Activated CD4-positive, CD25-positive, alpha-beta regulatory T cell (primary cell): ENCODE results near the gene FAM162B.
"Not testable (repeated sequence)": the region's sequence is repeated elsewhere in the genome, so short reads cannot be mapped to it uniquely, and the experiment has no call there.

ENCODE experiments used
- DNase-seq, 4 experiments: peaks; one replicate each; lab custom pipeline; 2025; lab: John Stamatoyannopoulos, UW

FAM162B gene

GRCh38 chr6:116764961-116765841, at the start of gene FAM162B:
FAM162B (minus strand) TSS chr6:116765719; CDS start chr6:116765576, 143 bp downstream.
- no peak for DNase-seq

DNA sequence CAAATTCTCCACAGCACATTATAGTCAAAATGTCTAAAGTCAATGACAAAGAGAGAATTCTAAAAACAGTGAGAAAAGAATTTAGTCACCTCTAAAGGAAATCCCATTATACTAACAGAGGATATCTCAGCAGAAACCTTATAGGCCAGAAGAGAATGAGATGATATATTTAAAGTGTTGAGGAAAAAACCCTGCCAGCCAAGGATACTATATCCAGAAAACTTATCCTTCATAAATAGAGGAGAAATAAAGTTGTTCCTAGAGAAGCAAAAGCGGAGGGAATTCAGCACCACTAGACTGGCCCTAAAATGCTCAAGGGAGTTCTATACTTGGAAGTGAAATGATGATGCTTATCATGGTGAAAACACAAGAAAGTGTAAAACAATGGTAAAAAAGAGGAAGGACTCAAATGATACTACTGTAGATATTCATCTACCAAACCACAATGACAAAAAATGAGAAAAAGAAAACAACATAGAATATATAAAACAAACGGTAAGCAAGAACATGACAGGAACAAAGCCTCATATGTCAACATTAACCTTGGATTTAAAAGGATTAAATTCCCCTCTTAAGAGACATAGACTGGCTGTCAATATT, 46.6 kb upstream of the FAM162B start:
- no peak for DNase-seq

GRCh38 chr6:116801971-116802370, 36.5 kb upstream of the FAM162B start:
- no peak for DNase-seq

GRCh38 chr6:116799945-116800344, 34.4 kb upstream of the FAM162B start:
- no peak for DNase-seq

DNA sequence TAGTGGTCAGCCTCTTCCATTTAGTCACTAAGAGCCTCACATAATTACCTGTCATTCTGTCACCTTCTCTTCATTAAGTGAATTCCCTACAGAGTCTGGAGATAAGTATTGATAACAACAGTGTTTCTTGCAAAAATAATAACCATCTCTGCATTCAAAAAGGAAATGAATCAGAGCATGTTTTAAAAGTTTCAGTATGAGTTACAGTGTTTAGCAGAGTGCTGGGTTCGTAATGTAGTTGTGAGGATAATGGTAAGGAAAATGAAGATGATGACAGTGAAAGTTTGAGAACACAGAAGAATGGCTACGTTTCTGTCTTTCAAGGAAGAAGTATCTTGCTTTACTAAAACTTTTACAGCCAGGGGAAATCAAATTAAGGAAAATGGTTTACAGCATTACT, 32.1 kb upstream of the FAM162B start:
- DNase-seq = no peak

DNA sequence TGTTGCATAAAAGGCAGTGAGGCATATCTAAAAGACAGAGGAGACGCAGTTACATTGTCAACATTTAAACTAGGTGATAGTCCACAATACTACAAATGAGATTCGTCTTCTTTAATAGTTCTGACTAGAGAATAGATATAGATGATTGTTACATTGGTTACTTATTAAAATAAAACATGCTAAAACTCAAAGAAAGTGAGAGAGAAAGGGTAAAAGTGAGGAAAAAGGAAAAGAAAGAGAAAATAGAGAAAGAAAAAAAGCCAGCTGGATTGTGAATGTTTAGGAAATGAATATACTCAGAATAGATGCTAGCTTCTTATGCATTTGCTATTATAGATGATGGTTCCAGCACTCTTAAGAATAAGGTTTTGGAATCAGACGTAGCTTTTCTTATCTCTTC, 27.7 kb upstream of the FAM162B start:
- DNase-seq = no peak

DNA sequence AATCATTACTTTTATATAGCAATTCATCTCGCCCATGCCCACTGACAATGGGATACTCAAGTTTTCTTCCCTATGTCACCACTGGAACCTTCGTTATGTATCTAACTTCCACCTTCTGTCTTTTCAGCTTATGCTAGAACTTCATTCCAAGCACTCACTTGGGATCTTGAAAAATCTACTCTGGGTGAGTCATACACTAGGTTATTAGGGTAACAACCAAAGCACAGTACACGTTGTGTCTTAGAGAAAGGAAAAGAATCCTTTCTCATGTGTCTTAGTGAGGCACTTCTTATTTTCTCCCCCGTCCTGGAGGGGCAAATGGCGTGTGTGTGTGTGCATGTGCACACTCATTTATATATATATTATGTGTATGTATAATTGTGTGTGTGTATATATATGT, 18.3 kb upstream of the FAM162B start:
- no peak for DNase-seq

DNA sequence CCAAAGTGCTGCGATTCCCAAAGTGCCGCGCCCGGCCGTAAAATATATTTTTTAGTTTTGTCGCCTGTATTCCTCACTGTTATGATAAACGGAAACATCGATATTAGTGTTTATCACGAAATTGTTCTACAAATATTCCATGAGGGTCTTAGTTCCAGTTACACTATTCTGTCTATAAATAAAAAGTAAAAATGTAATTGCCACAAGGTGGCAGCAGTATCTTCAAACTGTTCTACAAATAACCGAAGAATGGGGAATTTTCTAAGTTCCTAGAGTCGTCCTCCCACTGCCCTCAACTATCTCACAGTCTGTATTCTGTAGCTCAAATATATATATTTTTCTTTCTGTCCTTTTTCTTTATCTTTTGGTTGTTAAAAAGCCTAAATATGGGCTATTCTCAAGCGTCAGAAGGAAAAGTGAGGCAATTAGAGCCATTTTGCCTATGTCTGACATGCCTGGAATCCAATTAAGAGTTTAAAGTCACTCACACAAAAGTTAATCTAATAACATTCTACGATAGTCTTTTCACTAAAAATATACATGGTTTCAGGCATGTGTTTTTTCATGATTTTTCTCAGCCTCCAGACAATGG, 14.2 kb upstream of the FAM162B start:
- no peak for DNase-seq

GRCh38 chr6:116773886-116774285, 8.4 kb upstream of the FAM162B start:
- DNase-seq = no peak

DNA sequence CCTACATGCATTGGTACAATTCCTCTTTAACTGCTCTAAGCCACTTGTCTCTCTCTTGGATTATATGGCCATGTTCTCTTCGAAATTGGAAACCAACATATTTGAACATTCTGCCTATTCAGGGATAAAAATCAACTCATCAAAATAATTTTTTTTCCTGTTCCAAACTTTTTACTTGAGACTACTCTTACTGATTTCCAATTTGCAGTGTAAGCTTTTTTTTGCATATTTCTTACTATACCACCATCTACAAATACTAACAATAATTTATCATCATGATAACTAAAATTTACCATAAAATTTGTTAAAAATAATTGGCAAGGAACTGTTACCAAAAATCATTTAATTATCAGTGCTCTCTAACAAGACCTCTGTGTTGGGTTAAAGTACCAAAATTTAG, 6.9 kb upstream of the FAM162B start:
- DNase-seq = no peak

GRCh38 chr6:116767715-116768114, 2.2 kb upstream of the FAM162B start:
- no peak for DNase-seq

DNA sequence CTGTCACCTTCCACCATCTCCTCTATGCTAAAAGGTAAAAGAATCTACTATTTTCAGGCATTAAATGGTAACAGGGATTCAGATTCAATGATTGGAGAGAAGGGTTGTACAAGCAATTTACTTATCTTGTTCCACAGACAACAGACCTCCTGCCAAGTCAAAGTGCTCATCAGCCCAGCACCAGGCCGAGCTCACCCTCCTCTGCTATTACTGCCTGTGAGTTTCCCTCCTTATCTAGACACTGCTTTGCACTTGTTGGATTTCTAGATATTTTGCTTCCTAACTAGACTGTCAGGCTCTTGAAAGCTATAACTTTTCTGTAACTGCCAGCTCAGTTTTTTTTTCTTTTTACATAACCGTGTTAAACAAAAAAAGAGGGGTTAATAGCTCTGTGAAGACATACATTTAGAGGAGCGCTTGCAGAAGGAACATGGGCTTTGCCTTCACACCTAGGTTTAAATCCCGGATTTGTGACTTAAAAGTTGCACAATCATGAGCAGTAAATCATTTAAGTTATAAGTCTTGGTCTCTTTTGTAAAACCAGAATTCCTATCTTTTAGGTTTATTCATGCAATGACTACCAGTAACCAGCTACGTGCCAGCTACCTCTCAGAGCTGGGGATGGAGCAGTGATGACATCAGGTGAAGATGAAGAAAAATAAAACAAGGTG, 1.1 kb upstream of the FAM162B start:
- DNase-seq = no peak

DNA sequence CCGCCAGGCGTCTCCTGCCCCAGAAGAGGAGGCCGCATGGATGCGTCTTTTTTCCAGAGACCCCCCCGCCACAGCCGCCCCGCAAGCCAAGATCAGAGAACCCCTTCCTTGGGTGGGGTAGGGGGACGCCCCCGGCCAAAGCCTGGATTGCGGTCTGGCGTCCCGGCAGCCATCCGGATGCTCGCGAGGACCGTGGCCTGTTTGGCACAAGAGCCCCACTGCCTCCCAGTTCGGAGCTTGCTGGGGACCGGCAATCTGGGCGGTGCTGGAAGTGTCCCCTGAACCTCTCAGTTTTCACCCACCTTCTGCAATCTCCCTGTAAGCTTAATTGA, 924 bp downstream of the FAM162B start:
- DNase-seq = no peak

GRCh38 chr6:116763906-116764628, 1.5 kb downstream of the FAM162B start:
- no peak for DNase-seq

GRCh38 chr6:116763048-116763447, 2.5 kb downstream of the FAM162B start:
- no peak for DNase-seq

- DNase-seq = no peak
Observed at GRCh38 chr6:116762235-116762634, 3.3 kb downstream of the FAM162B start.

GRCh38 chr6:116761779-116762178, 3.7 kb downstream of the FAM162B start:
- DNase-seq = no peak

- no peak for DNase-seq
Observed at GRCh38 chr6:116745176-116745575, 20.3 kb downstream of the FAM162B start.

- no peak for DNase-seq
Observed at GRCh38 chr6:116741571-116741970, 23.9 kb downstream of the FAM162B start.

DNA sequence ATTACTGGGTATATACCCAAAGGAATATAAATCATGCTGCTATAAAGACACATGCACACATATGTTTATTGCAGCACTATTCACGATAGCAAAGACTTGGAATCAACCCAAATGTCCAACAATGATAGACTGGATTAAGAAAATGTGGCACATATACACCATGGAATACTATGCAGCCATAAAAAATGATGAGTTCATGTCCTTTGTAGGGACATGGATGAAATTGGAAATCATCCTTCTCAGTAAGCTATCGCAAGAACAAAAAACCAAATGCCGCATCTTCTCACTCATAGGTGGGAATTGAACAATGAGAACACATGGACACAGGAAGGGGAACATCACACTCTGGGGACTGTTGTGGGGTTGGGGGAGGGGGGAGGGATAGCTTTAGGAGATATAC, 25.0 kb downstream of the FAM162B start:
- DNase-seq = not testable (repeated sequence)

DNA sequence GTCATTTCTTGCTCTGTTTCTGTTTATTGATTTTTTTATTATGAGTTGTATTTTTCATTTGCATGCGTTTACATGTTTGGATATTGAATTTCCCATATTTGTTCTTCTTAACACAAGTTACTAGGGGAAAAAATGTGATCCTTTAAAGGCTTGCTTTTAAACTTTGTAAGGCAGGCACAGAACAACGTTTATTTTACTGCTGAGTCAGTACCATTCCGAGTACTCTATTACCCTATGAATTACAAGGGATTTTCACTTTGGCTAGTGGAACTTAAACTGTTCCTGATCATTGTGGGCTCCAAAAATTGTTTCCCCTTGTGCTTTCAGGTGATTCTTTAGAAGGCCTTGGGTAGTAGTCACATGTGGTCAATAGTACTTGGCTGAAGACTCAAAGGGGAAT, 28.5 kb downstream of the FAM162B start:
- DNase-seq = no peak

DNA sequence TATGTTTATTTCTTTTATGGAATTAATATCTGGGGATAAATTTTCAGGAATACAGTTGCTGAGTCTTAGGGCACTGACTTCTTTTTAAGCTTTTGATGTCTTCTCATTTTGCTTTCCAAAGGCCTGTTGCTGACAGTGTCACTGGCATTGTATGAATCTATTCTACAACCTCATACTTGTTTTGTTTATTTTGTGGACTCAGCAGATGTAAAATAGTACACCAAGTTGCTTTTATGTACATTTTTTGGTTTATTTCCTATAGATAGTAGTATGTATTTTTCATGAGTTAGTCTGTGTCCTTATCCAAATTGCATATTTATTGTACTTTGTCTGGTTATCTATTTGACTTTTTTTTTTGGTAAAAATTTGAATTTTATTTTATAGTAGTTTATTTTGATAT, 35.0 kb downstream of the FAM162B start:
- no peak for DNase-seq
